Calu3 (cell line): ENCODE measurements around the gene RUNDC1. TPM values are rescaled to one million over a fixed set of nuclear protein-coding genes. Genes with fewer than 3 reads are reported as not detected.

ENCODE experiments used
- BruUV-seq: library from RNA; stranded (reverse); fragments of 400-500 nt; replicated peaks from 2 replicates; lab custom pipeline; 2021; lab: Mats Ljungman, UMichigan
- CTCF ChIA-PET: fragments of 300-600 bp; sonication (Branson Sonifier 250); formaldehyde crosslinking; loops from one replicate; lab custom pipeline; 2022; ENCODE audit warnings: antibody characterized with exemption; lab: Charles Lee
- DNase-seq: peaks from one replicate; pipeline ENCODE4 v3.0.0; 2022
- H3K27ac Mint-ChIP-seq: one replicate; pipeline ENCODE4 v1.8.0; 2022; ENCODE audit warnings: mixed read lengths; ENCODE audit not compliant: unreplicated experiment
- H3K27me3 Mint-ChIP-seq: one replicate; pipeline ENCODE4 v1.8.0; 2022; ENCODE audit warnings: mixed read lengths; ENCODE audit not compliant: unreplicated experiment
- H3K36me3 Mint-ChIP-seq: one replicate; pipeline ENCODE4 v1.8.0; 2022; ENCODE audit warnings: mild to moderate bottlenecking, moderate library complexity, mixed read lengths; ENCODE audit not compliant: insufficient read depth, unreplicated experiment
- H3K4me1 Mint-ChIP-seq: one replicate; pipeline ENCODE4 v1.8.0; 2022; ENCODE audit warnings: mild to moderate bottlenecking, low read depth, mixed read lengths; ENCODE audit not compliant: unreplicated experiment
- H3K4me3 Mint-ChIP-seq: one replicate; pipeline ENCODE4 v1.8.0; 2022; ENCODE audit warnings: mild to moderate bottlenecking, low read depth, moderate library complexity, mixed read lengths; ENCODE audit not compliant: unreplicated experiment
- H3K9me3 Mint-ChIP-seq: one replicate; pipeline ENCODE4 v1.8.0; 2022; ENCODE audit warnings: low read depth, mixed read lengths; ENCODE audit not compliant: unreplicated experiment
- intact Hi-C: fragments of 100-400 bp; cut with micrococcal nuclease; formaldehyde crosslinking; loops from one replicate; pipeline ENCODE4 v1.10.0; 2022; ENCODE audit not compliant: unreplicated experiment
- total RNA-seq: library from RNA; stranded (reverse); gene quantifications from 2 replicates; pipeline ENCODE4 v1.2.3, GENCODE V29; 2022
- TF ChIP-seq, protein P1 (sequence below): fragments of 200-600 bp; IDR thresholded peaks from one replicate; pipeline ENCODE4 v1.8.0; 2022; ENCODE audit warnings: antibody characterized with exemption; ENCODE audit not compliant: unreplicated experiment

The RUNDC1 gene
- total RNA-seq, 1 experiment from 2014 or later, result 32.8 TPM

- H3K9me3 Mint-ChIP-seq, result no peaks in the 10 kb centered on the region
- TF ChIP-seq, protein P1, sequence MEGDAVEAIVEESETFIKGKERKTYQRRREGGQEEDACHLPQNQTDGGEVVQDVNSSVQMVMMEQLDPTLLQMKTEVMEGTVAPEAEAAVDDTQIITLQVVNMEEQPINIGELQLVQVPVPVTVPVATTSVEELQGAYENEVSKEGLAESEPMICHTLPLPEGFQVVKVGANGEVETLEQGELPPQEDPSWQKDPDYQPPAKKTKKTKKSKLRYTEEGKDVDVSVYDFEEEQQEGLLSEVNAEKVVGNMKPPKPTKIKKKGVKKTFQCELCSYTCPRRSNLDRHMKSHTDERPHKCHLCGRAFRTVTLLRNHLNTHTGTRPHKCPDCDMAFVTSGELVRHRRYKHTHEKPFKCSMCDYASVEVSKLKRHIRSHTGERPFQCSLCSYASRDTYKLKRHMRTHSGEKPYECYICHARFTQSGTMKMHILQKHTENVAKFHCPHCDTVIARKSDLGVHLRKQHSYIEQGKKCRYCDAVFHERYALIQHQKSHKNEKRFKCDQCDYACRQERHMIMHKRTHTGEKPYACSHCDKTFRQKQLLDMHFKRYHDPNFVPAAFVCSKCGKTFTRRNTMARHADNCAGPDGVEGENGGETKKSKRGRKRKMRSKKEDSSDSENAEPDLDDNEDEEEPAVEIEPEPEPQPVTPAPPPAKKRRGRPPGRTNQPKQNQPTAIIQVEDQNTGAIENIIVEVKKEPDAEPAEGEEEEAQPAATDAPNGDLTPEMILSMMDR, result peak; percentile 37
- peak within 1 kb of the TSS; percentile 89 for H3K27ac Mint-ChIP-seq
- H3K36me3 Mint-ChIP-seq, result peaks cover 47% of the 10 kb centered on the region
- peak within 1 kb of the TSS; percentile 79 for H3K4me3 Mint-ChIP-seq
- CTCF ChIA-PET, result interaction anchor here (0.6 to 1.8 kb wide), 10 partner anchors 10 to 364 kb away, joined by 3 to 28 read pairs (median 6); partner anchors contain the start of genes BRCA1 and RPL27
- H3K4me1 Mint-ChIP-seq, result peaks cover 22% of the 10 kb centered on the region
- no TSS peak for BruUV-seq
- DNase-seq, result peak; percentile 94
- H3K27me3 Mint-ChIP-seq, result peaks cover 43% of the 10 kb centered on the region
- intact Hi-C loops, result loop anchor here (2.0 to 10.0 kb wide), 3 partner anchors 104 to 320 kb away; partner anchors contain the start of gene NBR1
Measured at GRCh38 chr17:43024407-43025289, 44.3 kb downstream of the RUNDC1 start, which contains the start of gene RND2. RND2 (plus strand) TSS chr17:43025231; CDS start chr17:43025348, 117 bp downstream.

- DNase-seq, result no peak
- H3K27ac Mint-ChIP-seq, result no peak overlapping the region
- TF ChIP-seq, protein P1, result no peak
- H3K27me3 Mint-ChIP-seq, result peaks cover 43% of the 10 kb centered on the region
- peaks cover 16% of the 10 kb centered on the region for H3K4me1 Mint-ChIP-seq
- intact Hi-C loops, result loop anchor here (2.0 to 10.0 kb wide), 2 partner anchors 104 to 320 kb away; no protein-coding TSS in a partner anchor
- H3K4me3 Mint-ChIP-seq, result peak overlapping the region; percentile 79
- CTCF ChIA-PET, result interaction anchor here (0.6 to 1.8 kb wide), 3 partner anchors 104 to 308 kb away, joined by 4 to 28 read pairs (median 5); no protein-coding TSS in a partner anchor
- H3K9me3 Mint-ChIP-seq, result no peaks in the 10 kb centered on the region
- H3K36me3 Mint-ChIP-seq, result peaks cover 40% of the 10 kb centered on the region
- no TSS peak for BruUV-seq
Measured at GRCh38 chr17:43025290-43025657, 44.9 kb downstream of the RUNDC1 start.

- Mint-ChIP-seq H3K4me3 (peak overlapping the region; percentile 79), H3K27me3 (peaks cover 43% of the 10 kb centered on the region), H3K36me3 (peaks cover 34% of the 10 kb centered on the region), H3K9me3 (no peaks in the 10 kb centered on the region), H3K4me1 (peaks cover 10% of the 10 kb centered on the region), H3K27ac (no peak overlapping the region)
- no peak for DNase-seq
- no TSS peak for BruUV-seq
- intact Hi-C loops, result loop anchor here (2.0 to 10.0 kb wide), 2 partner anchors 103 to 319 kb away; no protein-coding TSS in a partner anchor
- CTCF ChIA-PET, result interaction anchor here (0.6 to 1.5 kb wide), 2 partner anchors 103 to 307 kb away, joined by 4 to 5 read pairs; no protein-coding TSS in a partner anchor
- TF ChIP-seq, protein P1, result no peak
Measured at GRCh38 chr17:43025766-43026537, 45.6 kb downstream of the RUNDC1 start.

DNA sequence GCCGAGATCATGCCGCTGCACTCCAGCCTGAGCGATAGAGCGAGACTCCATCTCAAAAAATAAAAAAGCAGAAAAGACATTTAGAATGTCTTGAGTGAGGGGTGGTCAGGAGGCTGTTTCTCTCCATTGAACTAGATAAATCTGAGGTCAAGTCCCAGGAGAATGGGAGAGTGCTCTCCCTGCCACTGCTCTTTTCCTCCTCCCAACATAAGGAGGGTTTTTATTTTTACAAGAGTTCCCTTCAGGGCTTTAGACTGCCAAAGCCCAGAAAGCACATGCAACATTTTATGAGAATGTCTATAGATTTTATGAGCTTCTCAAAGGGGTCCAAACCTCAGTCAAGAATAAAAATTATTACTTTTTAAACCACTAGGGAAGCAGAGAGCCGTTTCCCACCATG is 46.2 kb downstream of the RUNDC1 start:
- no TSS peak for BruUV-seq
- intact Hi-C loops, result loop anchor here (10.0 kb wide), 1 partner anchor 318 kb away; no protein-coding TSS in a partner anchor
- peaks cover 10% of the 10 kb centered on the region for H3K4me1 Mint-ChIP-seq
- peaks cover 27% of the 10 kb centered on the region for H3K36me3 Mint-ChIP-seq
- no peak for DNase-seq
- peaks cover 43% of the 10 kb centered on the region for H3K27me3 Mint-ChIP-seq
- H3K9me3 Mint-ChIP-seq, result no peaks in the 10 kb centered on the region
- CTCF ChIA-PET, result interaction anchor here (1.5 kb wide), 1 partner anchor 103 kb away, joined by 4 read pairs; no protein-coding TSS in a partner anchor
- no peak overlapping the region for H3K4me3 Mint-ChIP-seq
- no peak overlapping the region for H3K27ac Mint-ChIP-seq
- TF ChIP-seq, protein P1, result no peak
